Esophagus mucosa (tissue), 1 donor: ENCODE results near the gene CFAP20. TPM values are rescaled to one million over a fixed set of nuclear protein-coding genes. Genes with fewer than 3 reads are reported as not detected.
"Not testable (repeated sequence)": the region's sequence is repeated elsewhere in the genome, so short reads cannot be mapped to it uniquely, and the experiment has no call there.

Experiments used
- ATAC-seq: fragments of 200-7000 bp; cut with Tn5 transposase; one replicate; pipeline ENCODE4 v1.9.1; 2020
- total RNA-seq: library from RNA; stranded (reverse); gene quantifications from one replicate; pipeline ENCODE4 v1.2.4, GENCODE V29; 2023
- donor health status: DM: yes; HTN: yes; CAD: no.

Gene CFAP20
- total RNA-seq, 1 donor from 2014 or later: 15.8 TPM

DNA sequence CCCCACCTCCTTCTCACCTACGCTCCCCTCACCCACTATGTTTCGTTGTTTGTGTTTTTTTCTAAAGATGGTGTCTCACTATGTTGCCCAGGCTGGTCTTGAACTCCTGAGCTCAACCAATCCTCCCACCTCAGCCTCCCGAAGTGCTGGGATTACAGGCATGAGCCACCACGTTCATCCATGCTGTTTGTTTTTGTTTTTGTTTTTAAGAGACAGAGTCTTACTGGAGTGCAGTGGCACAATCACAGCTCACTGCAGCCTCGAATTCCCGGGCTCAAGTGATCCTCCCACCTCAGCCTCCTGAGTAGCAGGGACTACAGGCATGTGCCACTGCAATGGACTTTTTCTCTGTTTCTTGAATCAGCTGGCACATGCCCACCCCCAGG, 33.6 kb downstream of the CFAP20 start:
- not testable (repeated sequence) for ATAC-seq

DNA sequence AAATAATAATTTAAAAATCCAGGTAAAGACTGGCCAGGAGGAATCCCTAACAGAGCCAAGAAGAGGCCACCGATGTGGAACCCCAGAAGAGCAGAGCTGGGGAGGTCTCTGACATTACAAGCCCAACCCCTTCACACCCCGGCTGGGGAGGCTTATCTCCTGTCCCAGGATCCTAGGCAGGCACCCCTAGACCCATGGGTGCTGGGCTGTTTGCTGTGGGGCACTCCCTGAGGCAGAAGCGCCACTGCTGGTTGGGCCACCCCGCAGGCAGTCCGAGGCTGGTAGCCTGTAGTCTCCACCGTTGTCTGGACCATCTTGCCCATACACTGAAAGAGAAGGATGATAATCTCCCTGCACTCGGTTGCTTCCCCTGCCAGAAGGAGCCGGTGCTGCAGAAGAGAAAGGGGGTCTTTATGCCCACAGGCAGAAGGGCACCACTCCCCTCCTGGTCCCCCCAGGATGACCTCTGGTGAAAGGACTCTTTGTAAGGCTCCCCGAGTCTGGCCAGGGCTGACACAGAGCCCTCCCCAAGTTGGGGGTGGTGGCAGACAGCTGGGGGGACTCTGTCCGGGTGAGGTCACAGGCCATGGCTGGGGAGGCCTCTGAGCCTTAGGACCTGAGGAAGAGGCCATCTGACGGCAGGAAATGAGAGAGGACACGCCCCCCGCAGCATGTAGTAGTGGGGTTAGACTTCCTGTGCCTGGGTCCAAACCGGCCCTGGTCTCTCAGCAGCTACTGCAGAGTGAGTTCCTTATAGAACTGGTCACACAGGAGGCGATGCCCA, 34.2 kb downstream of the CFAP20 start:
- ATAC-seq: no peak

DNA sequence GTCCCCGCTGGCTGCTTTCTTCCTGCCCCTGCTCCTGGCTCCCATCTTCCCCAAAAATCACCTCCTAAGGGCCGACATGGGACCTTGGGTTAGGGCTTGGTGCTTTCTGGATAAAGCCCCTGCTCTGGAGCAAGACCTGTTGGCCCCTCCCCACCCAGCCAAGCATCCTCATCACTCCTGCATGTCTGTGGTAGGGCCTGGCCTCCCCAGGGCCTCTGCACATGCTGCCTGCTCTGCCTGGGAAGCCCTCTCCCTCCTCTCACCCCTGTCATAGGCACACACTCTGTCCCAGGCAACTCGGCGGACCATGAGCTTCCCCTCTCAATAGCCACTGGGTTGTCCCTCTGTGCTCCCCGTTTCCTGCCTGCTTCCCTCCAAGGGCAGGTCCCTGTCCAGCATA, 35.2 kb downstream of the CFAP20 start:
- ATAC-seq: no peak

DNA sequence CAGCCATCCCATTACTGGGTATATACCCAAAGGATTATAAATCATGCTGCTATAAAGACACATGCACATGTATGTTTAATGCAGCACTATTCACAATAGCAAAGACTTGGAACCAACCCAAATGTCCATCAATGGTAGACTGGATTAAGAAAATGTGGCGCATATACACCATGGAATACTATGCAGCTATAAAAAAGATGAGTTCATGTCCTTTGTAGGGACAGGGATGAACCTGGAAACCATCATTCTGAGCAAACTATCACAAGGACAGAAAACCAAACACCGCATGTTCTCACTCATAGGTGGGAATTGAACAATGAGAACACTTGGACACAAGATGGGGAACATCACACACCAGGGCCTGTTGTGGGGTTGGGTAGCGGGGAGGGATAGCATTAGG, 38.8 kb downstream of the CFAP20 start:
- ATAC-seq: not testable (repeated sequence)

DNA sequence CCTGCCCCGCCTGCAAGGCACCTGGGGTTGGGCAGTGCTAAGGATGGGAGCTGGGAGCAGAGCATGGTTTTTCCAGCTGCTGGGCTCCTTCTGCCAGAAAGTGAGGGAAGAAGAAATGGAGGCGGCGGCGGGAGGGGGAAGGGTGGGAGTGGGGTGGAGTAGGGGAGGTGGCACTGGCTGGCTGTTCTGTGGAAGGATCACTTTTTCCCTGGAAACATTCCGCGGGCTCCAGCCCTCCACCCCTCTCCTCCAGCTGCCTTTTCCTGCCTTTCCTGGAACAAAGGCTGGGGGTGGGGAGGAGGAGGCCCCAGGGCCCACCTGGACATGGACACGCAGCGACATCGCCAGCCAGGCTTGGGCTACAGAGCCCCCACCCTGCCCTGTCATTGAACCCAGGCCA, 41.1 kb downstream of the CFAP20 start:
- ATAC-seq: no peak

DNA sequence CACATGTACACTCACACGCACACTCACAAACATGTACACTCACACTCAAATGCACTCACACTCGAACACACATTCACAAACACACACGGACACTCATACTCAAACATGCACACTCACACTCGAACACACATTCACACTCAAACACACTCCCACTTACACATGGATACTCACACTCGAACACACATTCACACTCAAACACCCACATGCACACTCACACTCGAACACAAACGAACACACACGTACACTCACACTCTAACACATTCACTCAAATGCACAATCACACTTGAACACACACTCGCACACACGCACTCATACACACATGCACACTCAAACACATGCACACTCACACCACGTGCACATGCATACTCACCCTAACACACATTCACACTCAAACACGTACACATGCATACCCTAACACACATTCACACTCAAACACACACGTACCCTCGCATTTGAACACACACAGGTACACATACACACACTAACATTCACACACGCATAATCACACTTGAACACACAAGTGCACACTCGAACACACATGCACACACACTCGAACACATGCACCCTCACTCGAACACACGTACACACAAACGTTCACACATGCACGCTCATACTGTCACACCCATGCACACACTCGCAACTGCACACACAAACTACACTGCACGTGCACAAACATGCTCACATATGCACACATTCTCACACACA, 41.8 kb downstream of the CFAP20 start:
- no peak for ATAC-seq

DNA sequence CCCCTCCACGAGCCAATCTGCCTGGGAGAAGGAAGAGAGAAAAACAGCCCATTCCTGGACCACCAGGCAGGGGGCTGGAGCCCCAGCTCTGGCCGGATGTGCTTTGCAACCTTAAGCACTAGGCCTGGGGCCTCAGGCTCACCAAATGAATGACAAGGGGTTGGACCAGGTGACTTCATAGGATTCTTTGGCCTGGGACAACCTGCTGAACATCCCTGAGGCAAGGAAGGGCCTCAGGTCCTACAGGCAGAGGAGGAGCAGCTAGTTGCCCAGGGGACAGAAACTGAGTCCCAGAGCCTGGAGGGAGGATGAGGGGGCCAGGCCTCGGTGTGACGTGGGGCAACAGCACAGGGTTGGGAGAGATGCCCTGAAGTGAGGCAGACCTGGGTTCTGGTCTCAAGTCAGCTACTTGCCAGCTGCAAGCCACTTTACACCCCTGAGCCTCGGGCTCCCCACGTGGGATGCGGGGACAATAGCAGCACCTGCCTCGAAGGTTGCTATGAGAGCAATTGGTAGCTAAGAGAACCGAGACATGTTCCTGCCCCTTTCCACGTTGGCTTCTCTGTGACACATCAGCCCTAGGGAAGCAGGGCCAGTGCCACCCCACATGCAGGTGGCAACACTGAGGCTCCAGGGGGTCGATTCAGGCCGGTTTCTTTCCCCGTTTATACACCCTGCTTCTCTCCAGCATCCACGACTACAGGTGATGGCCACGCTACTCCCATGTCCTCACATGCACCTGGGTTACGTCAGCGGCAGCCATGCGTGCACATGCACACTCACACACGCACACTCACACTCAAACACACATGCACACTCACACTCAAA, 42.6 kb downstream of the CFAP20 start:
- no peak for ATAC-seq

DNA sequence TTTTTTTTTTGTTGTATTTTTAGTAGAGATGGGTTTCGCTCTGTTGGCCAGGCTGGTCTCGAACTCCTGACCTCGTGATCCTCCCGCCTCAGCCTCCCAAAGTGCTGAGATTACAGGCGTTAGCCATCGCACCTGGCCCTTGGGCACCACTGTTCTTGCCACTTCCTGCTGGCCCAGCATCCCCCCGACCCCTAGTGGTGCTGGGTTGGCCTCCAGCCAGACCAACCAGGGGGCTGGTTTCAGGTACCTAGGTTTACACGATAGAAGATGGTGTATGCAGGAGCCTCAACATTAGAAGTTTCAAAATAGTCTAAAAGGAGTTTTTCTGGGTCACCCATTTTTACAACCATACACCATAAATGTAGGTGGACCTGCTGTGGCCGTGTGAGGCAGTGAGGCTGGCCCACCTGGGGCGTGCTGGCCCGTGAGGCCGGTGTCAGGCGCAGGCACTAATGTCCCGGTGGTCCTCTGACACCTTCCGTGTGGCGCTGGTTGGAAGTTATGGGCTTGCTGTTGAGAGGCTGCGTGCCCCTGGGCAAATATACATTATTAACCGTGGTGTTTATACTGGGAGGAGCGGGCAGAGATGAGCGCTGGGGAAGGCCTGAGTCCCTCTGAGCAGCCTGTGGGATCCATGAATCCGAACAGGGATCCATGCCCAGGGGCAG, 43.5 kb downstream of the CFAP20 start:
- peak; percentile 25 for ATAC-seq

DNA sequence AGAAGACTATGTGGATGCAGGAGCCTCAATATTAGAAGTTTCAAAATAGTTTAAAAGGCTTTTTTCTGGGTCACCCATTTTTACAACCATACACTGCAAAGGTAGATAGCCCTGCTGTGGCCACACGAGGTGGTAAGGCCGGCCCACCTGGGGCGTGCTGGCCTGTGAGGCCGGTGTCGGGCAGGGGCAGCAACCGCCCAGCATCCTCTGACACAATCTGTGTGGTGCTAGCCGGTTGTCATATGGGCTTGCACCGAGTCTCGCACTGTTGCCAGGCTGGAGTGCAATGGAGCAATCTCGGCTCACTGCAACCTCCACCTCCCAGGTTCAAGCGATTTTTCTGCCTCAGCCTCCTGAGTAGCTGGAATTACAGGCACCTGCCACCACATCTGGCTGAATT, 44.0 kb downstream of the CFAP20 start:
- ATAC-seq: no peak

DNA sequence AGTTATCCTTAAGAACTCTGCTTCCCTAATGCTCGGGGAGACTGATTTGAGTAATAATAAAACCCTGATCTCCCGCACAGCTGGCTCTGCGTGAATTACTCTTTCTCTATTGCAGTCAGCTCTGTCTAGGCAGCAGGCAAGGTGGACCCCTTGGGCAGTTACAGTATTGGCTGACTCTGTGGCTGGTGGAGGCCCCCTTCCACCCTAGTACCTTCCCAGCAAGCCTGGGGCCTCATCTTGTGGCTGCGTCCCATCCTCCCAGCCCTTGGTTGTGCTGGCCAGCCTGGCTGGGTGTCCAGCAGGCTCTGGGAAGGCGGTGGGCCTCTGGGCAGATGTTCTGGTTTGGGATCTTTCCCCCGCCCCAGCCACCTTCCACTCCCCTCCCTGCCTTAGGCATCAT, 44.5 kb downstream of the CFAP20 start:
- no peak for ATAC-seq

DNA sequence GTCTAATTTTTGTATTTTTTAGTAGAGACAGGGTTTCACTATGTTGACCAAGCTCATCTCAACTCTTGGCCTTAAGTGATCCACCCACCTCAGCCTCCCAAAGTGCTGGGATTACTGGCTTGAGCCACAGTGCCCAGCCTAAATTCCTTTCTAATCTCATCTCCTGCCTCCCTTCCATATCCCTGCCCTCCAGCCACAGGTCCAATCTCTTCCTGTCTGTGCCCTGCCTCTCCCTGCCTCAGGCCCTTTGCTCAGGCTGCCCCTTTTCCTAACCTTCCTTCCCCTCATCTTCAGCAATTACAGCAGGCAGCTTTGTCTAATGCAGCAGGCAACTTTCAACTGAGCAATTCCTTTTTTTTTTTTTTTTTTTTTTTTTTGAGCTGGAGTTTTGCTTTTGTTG, 46.8 kb downstream of the CFAP20 start:
- ATAC-seq: no peak

DNA sequence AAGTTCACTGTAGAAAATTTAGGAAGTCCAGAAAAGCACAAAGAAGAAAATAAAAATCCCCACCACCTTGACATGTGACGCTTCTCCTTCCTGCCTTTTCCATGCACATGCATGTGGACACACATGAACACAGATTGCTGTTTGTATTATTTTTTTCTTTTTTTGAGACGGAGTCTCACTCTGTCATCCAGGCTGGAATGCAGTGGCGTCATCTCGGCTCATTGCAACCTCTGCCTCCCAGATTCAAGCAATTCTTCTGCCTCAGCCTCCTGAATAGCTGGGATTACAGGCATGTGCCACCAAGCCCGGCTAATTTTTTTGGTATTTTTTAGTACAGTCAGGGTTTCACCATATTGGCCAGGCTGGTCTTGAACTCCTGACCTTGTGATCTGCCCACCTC, 48.5 kb downstream of the CFAP20 start:
- ATAC-seq: not testable (repeated sequence)

DNA sequence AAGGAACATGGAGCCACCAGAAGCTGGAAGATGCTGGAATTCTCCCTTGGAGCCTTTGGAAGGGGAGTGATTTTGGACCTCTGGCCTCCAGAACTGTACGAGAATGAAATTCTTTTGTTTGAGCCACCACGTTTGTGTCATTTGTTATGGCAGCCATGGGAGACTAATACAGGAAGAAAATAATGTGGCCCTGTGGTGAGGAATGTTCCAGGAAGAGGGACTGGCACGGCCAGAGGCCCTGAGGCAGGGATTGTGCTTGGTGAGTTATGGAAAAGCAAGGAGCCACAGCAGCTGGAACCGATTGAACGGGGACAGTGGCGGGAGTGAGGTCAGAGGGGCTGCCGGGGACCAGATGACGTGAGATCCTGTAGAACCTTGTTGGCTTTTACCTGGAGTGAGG, 51.4 kb downstream of the CFAP20 start:
- no peak for ATAC-seq

DNA sequence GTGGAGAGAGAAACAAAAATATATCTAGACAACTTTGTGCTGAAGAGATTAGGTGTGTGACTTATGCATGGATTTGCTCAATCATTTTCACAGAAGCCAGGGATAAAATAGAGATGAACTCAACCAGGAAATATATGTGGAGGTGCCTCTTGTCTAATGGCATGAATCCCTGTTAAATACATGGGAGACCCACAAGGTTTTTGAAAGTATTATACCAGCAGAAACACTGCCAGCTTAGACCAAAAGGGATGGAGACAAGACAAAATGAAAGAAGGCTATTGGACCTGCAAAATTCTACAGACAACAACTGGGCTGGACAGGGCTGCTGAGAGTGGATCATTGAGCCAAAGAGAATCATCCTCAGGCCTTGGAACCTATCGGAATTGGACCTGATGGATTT, 52.7 kb downstream of the CFAP20 start:
- no peak for ATAC-seq

DNA sequence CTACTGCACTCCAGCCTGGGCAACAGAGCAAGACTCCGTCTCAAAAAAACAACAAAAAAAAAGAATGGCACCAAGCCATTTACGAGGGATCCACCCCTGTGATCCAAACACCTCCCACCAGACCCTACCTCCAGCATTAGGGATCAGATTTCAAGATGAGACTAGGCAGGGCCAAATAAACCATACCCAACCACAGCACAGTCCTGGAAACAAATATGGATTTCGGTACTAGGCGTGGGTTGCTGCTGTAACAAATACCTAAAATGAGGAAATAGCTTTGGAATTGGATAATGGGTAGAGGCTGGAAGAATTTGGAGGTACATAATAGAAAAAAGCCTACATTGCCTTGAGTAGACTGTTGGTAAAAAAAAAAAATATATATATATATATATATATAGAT, 54.5 kb downstream of the CFAP20 start:
- no peak for ATAC-seq

DNA sequence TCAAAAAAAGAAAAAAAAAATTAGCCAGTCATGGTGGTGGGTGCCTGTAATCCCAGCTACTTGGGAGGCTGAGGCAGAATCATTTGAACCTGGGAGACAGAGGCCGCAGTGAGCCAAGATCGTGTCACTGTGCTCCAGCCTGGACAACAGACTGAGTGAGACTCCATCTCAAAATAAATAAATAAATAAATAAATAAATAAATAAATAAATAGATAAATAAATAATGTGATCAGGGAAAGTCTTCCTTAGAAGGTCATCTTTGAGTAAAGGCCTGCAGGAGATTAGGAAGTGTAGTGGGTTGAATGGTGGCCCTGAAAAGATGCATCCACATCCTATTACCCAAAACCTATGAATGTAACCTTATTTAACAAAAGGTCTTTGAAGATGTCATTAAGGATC, 56.1 kb downstream of the CFAP20 start:
- not testable (repeated sequence) for ATAC-seq

DNA sequence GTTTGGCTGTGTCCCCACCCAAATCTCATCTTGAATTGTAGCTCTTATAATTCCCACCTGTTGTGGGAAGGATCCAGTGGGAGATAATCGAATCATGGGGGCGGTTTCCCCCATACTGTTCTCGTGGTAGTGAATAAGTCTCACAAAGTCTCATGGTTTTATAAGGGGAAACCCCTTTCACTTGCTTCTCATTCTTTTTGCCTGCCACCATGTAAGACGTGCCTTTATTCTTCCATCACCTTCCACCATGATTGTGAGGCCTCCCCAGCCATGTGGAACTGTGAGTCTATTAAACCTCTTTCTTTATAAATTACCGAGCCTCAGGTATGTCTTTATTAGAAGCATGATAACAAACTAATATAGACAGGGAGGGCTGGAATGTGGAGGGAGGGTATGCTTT, 57.0 kb downstream of the CFAP20 start:
- ATAC-seq: not testable (repeated sequence)

DNA sequence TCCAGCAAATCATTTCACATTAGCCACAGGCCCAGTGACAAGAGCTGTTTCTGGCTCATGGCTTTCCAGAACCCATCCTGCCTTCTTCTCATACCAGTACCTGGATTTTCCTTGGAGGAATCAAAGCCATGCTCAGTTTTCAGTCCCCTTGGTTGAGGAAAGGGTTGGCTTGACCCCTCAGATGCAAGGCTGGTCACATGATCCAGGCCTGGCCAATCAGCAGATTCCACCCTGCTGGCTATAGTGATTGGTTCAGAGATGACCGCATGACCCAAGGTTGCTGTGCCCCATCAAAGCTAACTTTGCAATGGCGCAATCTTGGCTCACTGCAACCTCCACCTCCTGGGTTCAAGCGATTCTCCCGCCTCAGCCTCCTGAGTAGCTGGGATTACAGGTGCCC, 58.6 kb downstream of the CFAP20 start:
- ATAC-seq: no peak
